ENCODE results near the gene PKP2. TPM values are rescaled to one million over a fixed set of nuclear protein-coding genes. Genes with fewer than 3 reads are reported as not detected.

PKP2 gene
- total RNA-seq, 6 experiments from 2014 or later: 17.2 to 54.7 (median 23.8) TPM

DNA sequence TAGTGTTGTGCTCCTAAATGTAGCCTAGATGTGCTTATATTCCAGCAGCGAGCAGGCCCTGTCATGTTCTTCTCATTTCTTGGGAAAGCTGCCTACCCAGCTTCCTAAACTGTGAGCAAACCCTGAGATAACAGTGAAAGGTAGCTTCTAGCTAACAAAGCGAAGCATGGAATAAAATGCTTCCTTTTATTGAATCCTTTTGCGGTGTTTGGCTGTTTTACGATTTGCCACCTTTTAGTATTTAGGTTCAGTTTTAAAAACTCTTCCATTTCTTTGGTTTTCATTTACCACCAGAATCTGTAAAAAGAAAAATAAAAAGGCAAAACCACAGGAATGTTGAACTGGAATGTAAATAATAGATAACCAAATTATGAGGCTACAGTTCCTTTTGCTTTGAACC, 5.0 kb upstream of the PKP2 start:
- DNase-seq: no peak
- intact Hi-C loops (cut with DNase I): no loop called here
- 64% methylated on average over 4 of the region's 4 CpGs for WGBS (ENCODE audit: insufficient coverage, low coverage, low lambda C conversion rate, missing lambda C conversion rate)
- H3K4me1 ChIP-seq: peaks cover 0 to 24% (median 10%) of the 10 kb centered on the region in 4 donors
- H3K36me3 ChIP-seq: no peaks in the 10 kb centered on the region
- no peak overlapping the region for H3K4me3 ChIP-seq
- no peak overlapping the region for H3K27ac ChIP-seq
- no peaks in the 10 kb centered on the region for H3K27me3 ChIP-seq
- H3K9me3 ChIP-seq: no peaks in the 10 kb centered on the region
- TF ChIP-seq, protein P1, sequence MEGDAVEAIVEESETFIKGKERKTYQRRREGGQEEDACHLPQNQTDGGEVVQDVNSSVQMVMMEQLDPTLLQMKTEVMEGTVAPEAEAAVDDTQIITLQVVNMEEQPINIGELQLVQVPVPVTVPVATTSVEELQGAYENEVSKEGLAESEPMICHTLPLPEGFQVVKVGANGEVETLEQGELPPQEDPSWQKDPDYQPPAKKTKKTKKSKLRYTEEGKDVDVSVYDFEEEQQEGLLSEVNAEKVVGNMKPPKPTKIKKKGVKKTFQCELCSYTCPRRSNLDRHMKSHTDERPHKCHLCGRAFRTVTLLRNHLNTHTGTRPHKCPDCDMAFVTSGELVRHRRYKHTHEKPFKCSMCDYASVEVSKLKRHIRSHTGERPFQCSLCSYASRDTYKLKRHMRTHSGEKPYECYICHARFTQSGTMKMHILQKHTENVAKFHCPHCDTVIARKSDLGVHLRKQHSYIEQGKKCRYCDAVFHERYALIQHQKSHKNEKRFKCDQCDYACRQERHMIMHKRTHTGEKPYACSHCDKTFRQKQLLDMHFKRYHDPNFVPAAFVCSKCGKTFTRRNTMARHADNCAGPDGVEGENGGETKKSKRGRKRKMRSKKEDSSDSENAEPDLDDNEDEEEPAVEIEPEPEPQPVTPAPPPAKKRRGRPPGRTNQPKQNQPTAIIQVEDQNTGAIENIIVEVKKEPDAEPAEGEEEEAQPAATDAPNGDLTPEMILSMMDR (IDR thresholded peaks at IDR 0.05): no peak
- TF ChIP-seq POLR2A (IDR thresholded peaks at IDR 0.05): no peak
- no peak for ATAC-seq

DNA sequence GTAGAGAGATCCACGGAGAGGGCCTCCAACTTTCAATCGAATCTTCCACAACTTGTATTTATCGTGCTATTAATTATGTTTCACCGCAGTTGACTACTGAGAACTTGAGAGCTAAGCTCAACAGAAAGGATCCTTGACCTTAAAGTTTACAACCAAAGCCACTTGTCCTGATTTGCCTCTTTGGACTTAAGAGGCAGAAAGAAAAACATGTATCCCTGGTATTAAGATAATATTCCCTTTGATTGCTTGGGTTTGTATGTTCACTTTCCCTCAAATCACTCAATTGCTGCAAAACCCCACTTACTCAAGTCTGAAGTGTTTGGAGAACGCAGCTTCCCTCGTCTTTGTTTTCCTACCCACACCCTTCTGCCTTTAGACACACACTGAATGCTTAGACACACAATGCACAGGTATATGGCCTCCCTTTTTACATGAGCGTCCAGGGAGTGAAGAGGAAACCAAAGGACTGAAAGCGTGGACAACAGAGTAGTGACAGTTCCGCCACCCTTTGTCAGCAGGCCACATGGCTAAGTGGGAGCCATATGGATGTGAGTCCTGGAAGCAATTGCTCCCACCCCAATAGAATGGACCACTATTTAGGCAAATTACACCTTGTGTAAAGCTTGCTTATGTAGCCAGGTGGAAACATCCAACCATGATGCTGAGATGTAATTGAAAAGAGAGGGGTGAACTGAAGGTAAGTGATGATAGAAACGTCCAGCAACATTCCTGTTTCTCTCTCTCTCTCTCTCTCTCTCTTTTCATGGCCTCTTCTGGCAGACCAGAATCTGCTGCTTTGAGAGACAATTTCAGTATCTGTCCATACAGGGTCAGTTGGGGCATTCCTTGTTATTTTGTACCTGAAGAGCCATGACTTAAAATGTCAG, 1.4 kb upstream of the PKP2 start:
- no peaks in the 10 kb centered on the region for H3K9me3 ChIP-seq
- intact Hi-C loops (cut with DNase I): no loop called here
- H3K27ac ChIP-seq: no peak overlapping the region
- peaks cover 0 to 39% (median 15%) of the 10 kb centered on the region in 4 donors for H3K4me1 ChIP-seq
- H3K4me3 ChIP-seq: no peak overlapping the region
- WGBS (ENCODE audit: insufficient coverage, low coverage, low lambda C conversion rate, missing lambda C conversion rate): 87% methylated on average over 10 of the region's 10 CpGs
- H3K27me3 ChIP-seq: no peaks in the 10 kb centered on the region
- DNase-seq: no peak
- ATAC-seq: no peak
- no peak for TF ChIP-seq POLR2A (IDR thresholded peaks at IDR 0.05)
- TF ChIP-seq, protein P1 (IDR thresholded peaks at IDR 0.05): no peak
- no peaks in the 10 kb centered on the region for H3K36me3 ChIP-seq

DNA sequence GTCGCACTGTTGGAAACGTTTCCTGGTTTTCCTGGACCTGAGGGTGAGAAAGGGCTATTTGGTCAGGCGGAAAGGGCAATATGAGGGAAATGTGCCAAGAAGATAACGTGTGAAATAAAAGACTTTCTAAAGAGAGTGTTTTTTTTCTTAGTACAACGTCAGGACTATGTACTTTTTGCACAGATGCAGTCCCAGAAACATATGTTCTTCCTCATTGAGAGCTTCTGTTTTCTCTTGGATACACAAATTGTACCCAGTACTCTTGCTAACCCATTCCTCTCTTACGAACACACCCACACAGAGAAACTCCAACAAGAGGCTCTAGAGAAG, 669 bp upstream of the PKP2 start:
- no peak for ATAC-seq
- intact Hi-C loops (cut with DNase I): no loop called here
- peak overlapping the region; percentile 82 to 95 (median 88) for H3K4me3 ChIP-seq

DNA sequence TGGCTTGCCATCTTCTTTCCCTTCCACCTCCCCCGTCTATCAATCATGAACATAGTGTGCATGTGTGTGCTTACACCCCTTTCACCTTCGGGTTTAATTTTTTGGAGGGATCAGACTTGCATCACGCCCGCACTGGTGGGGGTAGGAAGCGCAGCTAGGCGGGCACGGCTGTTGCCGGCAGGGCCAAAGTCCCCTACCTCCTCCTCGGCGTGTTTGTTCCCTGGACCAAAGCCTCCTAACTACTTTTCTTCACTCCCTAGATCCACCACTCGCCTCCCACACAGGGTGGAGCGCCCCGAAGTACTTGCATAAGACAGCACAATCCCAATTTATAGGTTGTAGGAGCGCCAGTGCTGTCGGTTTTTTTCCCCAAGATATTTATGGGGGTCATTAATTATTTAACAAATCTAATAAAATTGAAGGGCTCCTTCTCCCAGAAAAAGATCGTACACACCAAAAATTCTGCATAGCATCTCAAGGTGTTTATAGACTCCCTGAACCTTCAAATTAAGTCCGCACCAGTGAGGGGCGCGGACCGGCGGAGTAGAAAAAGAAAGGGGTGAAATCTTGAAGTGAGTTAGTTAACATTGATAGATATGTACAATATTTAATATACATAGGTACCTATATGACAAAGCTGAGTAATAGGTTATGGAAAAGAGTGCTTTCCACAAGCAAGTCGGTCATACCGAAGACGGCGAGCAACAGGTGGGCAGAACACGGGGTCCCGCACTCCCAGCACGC, 717 bp downstream of the PKP2 start:
- peak; percentile 57 to 81 (median 66) for ATAC-seq
- WGBS (ENCODE audit: insufficient coverage, low coverage, low lambda C conversion rate, missing lambda C conversion rate): 3% methylated on average over 26 of the region's 28 CpGs
- H3K36me3 ChIP-seq: no peaks in the 10 kb centered on the region
- peak; percentile 58 to 76 (median 71) for DNase-seq
- intact Hi-C loops (cut with DNase I): no loop called here
- TF ChIP-seq, protein P1 (IDR thresholded peaks at IDR 0.05): peak; percentile 22 to 39 (median 24)
- no peak for TF ChIP-seq POLR2A (IDR thresholded peaks at IDR 0.05)
- no peaks in the 10 kb centered on the region for H3K9me3 ChIP-seq
- H3K27ac ChIP-seq: peak overlapping the region in 2 of 3 donors; percentile 37 to 50
- peaks cover 0 to 39% (median 12%) of the 10 kb centered on the region in 4 donors for H3K4me1 ChIP-seq
- H3K27me3 ChIP-seq: no peaks in the 10 kb centered on the region
- H3K4me3 ChIP-seq: peak overlapping the region; percentile 82 to 95 (median 88)

More for the DNA sequence above, 669 bp upstream of the PKP2 start:
- WGBS (ENCODE audit: insufficient coverage, low coverage, low lambda C conversion rate, missing lambda C conversion rate): 7% methylated on average over 6 of the region's 6 CpGs
- no peak for DNase-seq
- TF ChIP-seq POLR2A (IDR thresholded peaks at IDR 0.05): no peak
- TF ChIP-seq, protein P1 (IDR thresholded peaks at IDR 0.05): no peak
- Histone ChIP-seq H3K9me3 (no peaks in the 10 kb centered on the region), H3K27ac (peak overlapping the region; percentile 24 to 30 (median 26)), H3K36me3 (no peaks in the 10 kb centered on the region), H3K4me1 (peaks cover 0 to 37% (median 13%) of the 10 kb centered on the region in 4 donors), H3K27me3 (no peaks in the 10 kb centered on the region)
